HG03439 (cell line): ENCODE results near the gene MPDZ.

Source experiments
- ATAC-seq: cut with Tn5 transposase; IDR thresholded peaks from one replicate; pipeline ENCODE4 v1.9.1; 2021; ENCODE audit warnings: mild to moderate bottlenecking, moderate library complexity; ENCODE audit not compliant: unreplicated experiment

MPDZ gene

DNA sequence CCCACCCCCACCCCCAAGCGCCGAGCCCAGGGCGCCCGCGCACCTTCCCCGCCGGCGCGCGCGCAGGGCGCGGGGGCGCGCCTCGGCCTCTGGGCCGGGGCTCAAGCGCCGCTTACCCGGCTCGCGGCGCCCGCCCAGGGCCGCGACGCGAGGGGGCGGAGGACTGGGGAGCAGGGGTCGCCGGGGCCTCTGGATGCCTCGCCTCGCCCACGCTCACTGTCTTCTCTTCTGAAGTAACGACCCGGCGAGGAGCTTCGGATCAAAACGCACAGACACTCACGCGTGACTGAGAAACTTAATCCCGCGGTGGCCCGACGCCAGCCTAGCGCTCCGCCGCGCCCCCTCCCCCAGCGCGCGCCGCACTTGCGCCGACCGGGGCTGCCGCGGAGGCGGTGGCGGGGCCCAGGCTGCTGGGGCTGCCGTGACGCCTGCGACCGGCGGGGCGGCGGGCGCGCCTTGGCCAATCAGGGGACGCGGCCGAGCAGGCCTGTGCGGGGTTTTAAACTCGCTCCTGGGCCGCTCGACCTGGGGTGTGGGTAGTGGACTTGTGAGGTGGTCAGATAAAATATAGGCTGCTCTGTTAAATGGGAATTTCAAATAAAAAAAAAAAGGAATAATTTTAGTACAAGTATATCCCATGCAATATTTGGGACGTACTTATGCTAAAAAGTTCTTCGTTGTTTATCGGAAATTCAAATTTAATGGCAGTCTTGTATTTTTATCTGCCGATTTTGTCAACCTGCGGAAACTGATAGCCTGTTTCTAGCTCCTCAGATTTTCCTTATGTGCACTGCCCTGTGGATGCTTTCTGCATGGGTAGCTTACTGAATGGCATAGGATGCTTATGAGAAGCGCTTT is at the start of gene MPDZ:
Gene MPDZ (minus strand): TSS at position 409 of the 858 bp plus-strand sequence. CDS start 29,377 bp downstream, outside the sequence.
- no peak for ATAC-seq

DNA sequence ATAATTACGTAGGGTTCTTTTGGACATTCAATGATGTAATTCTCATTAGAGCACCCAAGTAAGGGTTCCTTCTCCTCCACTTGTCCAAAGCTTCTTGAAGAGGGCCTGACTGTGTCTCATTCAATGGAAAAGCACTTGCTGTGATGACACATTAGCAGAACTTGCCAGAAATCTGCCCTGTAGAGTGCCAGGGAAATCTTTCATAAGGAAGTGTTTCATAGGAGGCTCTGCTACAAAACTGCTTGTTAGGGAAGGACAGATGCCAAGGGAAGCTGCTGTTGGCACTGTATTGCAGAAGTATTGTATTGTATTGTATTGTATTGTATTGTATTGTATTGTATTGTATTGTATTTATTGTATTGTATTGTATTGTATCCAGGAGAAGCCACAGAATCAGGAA is 45.5 kb upstream of the MPDZ start:
- no peak for ATAC-seq

DNA sequence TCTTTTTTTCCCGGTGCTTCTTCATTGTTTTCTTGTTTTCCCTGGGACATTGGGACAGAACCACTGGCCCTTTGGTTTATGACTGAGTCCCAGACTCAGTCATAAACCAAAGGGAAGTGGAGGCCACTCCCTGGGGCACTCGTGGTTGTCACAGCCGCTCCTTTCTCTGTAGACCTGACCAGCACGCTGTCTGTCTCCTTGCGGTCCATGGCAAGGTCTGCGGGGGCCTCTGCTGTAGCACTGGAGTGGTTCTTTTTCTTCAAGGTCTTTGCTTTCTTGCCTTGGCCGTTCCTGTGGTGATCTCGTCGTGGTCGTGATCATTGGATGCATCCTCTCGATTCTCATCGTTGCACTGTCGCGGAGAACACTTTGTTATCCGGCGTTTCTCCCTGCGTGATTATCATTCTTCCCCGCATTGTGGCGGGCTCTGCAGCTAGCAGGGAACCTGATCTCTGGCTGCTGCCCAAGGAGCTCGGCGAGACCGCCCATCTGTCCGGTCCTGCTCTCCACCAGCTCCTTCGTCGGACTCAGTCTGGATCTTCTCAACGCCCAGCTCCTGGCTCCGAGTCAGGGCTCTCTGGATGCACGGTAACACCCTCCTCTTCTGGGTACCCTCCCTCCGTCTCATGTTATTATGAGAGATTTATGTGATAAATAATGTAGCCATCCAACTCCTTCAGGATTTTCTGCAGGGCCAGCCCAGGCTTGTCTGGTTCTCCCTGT is 43.5 kb upstream of the MPDZ start:
- ATAC-seq, result no peak

GRCh38 chr9:13318027-13318426 is 38.5 kb upstream of the MPDZ start:
- no peak for ATAC-seq

- no peak for ATAC-seq
Observed at GRCh38 chr9:13296972-13297371, 17.5 kb upstream of the MPDZ start.

DNA sequence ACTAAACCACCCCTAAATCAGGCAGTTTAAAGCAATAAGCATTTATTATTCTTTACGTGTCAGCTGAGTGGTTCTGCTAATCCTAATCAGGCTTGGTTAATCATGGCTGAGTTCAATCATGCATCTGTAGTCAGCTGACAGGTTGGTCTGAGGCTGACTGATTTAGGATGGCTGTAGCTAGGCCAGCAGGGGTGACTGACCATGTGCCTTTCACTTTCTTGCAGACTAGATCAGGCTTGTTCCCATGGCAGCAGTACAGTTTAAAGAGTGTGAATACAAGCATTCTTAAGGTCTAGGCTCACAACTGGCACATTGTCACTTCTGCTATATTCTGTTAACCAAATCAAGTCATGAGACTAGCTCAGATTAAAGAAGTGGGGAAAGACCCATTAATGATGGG is 16.1 kb upstream of the MPDZ start:
- ATAC-seq, result no peak

GRCh38 chr9:13292782-13293181 is 13.3 kb upstream of the MPDZ start:
- ATAC-seq, result no peak

DNA sequence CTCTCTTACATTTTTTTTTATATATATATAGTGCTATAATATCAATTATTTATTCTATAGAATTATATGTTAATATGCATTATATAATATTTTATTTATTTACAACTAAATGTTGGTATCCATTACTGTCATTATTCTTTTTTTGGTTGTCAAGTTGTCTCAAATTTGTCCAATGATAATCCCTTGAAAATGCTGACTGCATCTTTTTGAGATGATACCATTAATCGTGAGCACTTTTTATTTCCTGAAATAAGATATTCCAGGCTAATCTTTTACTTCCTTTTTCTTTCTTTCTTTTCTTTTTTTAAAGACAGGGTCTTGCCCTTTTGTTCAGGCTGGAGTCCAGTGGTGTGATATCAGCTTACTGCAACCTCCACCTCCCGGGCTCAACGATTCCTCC is 12.7 kb upstream of the MPDZ start:
- no peak for ATAC-seq

DNA sequence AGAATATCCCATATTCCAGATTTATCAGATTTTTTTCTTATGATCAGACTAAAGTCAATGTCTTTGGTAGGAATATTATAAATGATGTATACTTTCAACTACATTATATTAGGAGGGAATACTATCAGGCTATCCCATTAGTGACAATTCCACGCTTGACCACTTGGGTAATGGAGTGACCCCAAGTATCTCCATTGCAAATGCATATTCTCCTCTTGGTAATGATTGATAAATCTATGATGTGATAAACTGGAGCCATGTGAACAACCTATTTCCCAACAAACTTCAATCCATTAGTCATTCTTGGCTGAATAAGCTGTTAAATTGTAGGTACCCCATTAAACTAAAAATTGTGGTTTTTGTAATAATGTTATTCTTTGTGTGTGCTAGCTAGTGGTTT is 12.2 kb upstream of the MPDZ start:
- ATAC-seq, result no peak

- ATAC-seq, result no peak
Observed at GRCh38 chr9:13284011-13284410, 4.5 kb upstream of the MPDZ start.

GRCh38 chr9:13282998-13283397 is 3.5 kb upstream of the MPDZ start:
- no peak for ATAC-seq

GRCh38 chr9:13281356-13282016 is 2.0 kb upstream of the MPDZ start:
- no peak for ATAC-seq

GRCh38 chr9:13278368-13279246 is 885 bp downstream of the MPDZ start:
- no peak for ATAC-seq

DNA sequence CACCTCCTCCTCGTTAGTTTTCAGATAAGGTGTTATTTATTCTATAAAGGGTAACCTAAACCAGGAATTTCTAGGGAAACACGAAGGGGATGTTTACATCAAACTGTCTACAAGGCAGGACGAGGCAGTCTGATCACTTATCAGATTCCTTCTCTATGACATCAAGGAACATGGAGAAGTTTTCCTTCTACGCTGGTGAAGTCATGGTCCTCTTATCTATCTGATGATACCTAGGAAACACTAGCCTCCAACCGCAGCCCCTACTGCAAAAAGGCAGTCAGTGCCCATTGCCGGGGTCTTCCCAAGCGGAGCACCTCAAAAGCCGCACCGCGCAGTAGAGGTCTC is 1.5 kb downstream of the MPDZ start:
- ATAC-seq, result no peak

- ATAC-seq, result no peak
Observed at GRCh38 chr9:13274886-13275641, 4.4 kb downstream of the MPDZ start.

DNA sequence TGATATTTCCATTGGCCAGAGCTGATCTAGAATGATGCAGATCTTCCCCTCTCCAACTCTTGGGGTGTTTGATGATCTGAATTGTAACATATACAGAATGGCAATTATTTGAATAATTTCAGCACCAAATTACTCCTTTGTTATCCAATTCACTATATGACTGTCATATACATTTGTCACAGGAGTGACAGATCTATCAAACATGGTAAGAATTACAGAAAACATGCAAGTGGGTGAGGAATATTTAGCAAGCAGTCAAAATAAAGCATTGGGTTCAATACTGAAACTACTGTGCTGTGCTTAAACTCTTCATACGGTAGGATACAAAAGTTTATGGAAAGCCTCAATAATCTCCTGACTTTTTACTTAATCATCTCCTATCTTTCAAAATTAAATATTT is 8.8 kb downstream of the MPDZ start:
- ATAC-seq, result no peak

GRCh38 chr9:13269589-13270452 is 9.7 kb downstream of the MPDZ start:
- no peak for ATAC-seq

DNA sequence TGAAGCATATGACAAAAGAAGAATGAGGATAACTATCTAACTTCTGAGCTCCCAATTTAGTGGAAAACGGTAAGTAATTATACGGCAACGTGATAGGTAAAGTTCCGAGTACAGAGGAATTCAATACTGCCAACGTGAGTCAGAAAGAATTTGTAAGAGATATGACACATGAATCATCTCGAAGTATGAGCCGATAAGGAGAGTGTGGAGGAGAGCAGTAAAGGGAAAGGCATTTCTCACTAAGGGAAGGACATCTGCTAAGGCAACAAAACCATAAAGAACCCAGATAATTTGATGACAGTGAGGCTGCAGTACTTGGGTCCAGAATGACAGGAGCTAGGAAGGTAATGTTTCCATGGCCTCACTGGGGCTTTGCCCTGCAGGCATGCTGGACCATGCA is 11.0 kb downstream of the MPDZ start:
- ATAC-seq, result no peak

- no peak for ATAC-seq
Observed at GRCh38 chr9:13267743-13268142, 11.7 kb downstream of the MPDZ start.
